RWPE1 (cell line): ENCODE measurements around the gene C1orf35.

Experiments
- CTCF ChIA-PET: fragments of 350-600 bp; sonication (Branson Sonifier 250); formaldehyde crosslinking; extraction: SDS; loops from one replicate; lab custom pipeline; 2021; lab: Yijun Ruan, JAX
- POLR2A ChIA-PET: fragments of 400-600 bp; formaldehyde crosslinking; extraction: SDS; loops from one replicate; lab custom pipeline; 2020; ENCODE audit warnings: antibody characterized with exemption; ENCODE audit not compliant: low non-redundant PET; lab: Yijun Ruan, JAX
- DNase-seq: peaks from one replicate; pipeline ENCODE4 v3.0.0; 2012; ENCODE audit warnings: low spot score
- H3K27ac ChIP-seq: fragments of 450-650 bp; 2 replicates; pipeline ENCODE4 v1.5.1; 2017
- TF ChIP-seq, protein P1 (sequence below): fragments of 450-650 bp; conservative IDR thresholded peaks from 2 replicates; pipeline ENCODE4 v1.5.1; 2017; ENCODE audit warnings: low read depth, mild to moderate bottlenecking

C1orf35 gene

DNA sequence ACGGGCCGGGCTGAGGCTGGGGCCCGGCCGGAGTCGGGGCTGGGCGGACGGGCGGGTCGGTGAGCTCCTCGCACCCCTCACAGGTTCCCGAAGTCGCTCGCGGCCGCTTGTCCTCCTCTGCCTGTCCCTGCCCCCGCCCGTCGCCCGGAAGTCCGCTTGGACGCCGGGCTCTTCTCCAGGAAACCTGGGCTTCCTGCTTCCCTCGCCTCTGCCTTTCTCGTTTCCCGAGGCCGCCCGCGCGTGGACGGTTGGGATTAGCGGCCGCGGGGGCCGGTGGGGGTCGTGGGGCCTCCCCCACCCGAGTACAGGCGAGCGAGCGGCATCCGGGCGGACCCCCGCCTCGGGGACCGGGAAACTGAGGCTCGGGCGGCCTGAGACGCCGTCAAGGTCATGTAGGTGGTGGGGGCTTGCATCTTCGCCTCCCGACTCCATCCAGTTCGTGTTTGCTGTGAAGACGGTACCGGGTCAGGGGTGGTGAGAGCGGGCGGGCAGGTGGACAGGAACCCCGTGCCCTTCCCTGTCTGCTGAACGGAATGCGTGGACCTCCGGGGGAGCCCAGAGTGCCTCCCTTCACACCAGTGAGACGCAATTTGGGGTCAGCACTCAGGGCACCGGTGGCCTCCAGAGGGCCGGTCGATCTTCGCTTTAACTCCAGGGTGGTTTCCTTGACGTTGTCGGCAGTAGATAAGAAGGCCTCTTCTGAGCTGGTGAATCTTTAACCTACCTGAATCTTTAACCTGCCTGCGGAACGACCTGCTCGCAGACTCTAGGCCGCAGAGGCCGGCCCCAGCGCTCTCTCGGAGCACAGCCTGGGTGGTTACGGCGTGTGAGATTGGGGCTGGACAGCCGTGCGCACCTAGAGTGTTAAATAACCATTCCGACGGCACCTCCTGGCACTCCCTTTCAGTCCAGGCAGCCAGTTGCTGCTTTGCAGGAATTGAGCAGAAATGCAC, 19.9 kb downstream of the C1orf35 start:
- H3K27ac ChIP-seq: peak overlapping the region; percentile 85
- POLR2A ChIA-PET: no interaction called here

DNA sequence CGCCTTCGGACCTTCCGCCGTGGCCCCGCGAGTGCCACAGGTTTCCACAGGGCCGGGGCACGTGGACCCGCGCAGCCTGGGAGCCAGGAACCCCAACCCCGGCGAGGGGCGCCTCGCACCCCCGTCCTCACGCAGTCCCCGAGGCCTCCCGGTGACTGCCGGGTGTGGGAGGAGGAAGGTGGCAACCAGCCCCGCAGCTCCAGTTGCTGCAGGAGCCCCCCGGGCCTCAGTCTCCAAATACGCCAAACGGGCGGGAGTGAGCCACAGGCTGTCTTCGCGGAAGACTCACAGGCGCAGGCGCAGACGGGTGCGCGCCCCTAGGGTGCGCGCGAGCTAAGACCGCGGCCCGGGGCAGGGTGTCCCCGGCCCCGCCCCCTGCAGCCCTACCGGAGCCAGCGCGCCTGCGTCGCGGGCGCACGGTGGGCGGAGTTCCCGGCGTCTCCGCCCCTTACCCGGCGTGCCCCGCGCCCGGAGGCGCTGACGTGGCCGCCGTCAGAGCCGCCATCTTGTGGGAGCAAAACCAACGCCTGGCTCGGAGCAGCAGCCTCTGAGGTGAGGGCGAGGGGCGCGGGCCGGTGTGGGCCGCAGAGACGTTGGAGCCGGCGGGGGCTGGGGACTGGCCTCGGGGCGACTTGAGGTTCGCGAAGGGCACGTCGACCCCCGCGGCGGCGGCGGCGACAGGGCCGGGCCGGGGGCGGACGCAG, 20.8 kb downstream of the C1orf35 start, which contains the start of gene ARF1:
Gene ARF1 (plus strand): TSS at position 495 of the 704 bp plus-strand sequence. CDS start 14,407 bp downstream, outside the sequence.
- H3K27ac ChIP-seq: peak within 1 kb of the TSS; percentile 85
- ChIA-PET CTCF (interaction anchor here (0.6 to 0.7 kb wide), 2 partner anchors 83 to 341 kb away, joined by 3 to 4 read pairs; no protein-coding TSS in a partner anchor), POLR2A (interaction anchor here (0.5 to 0.6 kb wide), 2 partner anchors 32 to 45 kb away, joined by 3 read pairs; no protein-coding TSS in a partner anchor)
- TF ChIP-seq, protein P1, sequence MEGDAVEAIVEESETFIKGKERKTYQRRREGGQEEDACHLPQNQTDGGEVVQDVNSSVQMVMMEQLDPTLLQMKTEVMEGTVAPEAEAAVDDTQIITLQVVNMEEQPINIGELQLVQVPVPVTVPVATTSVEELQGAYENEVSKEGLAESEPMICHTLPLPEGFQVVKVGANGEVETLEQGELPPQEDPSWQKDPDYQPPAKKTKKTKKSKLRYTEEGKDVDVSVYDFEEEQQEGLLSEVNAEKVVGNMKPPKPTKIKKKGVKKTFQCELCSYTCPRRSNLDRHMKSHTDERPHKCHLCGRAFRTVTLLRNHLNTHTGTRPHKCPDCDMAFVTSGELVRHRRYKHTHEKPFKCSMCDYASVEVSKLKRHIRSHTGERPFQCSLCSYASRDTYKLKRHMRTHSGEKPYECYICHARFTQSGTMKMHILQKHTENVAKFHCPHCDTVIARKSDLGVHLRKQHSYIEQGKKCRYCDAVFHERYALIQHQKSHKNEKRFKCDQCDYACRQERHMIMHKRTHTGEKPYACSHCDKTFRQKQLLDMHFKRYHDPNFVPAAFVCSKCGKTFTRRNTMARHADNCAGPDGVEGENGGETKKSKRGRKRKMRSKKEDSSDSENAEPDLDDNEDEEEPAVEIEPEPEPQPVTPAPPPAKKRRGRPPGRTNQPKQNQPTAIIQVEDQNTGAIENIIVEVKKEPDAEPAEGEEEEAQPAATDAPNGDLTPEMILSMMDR: no peak
- peak; percentile 95 for DNase-seq

More for the DNA sequence above, 19.9 kb downstream of the C1orf35 start:
- no peak for DNase-seq
- CTCF ChIA-PET: interaction anchor here (0.6 to 0.7 kb wide), 3 partner anchors 84 to 418 kb away, joined by 3 read pairs; no protein-coding TSS in a partner anchor
- TF ChIP-seq, protein P1: no peak

DNA sequence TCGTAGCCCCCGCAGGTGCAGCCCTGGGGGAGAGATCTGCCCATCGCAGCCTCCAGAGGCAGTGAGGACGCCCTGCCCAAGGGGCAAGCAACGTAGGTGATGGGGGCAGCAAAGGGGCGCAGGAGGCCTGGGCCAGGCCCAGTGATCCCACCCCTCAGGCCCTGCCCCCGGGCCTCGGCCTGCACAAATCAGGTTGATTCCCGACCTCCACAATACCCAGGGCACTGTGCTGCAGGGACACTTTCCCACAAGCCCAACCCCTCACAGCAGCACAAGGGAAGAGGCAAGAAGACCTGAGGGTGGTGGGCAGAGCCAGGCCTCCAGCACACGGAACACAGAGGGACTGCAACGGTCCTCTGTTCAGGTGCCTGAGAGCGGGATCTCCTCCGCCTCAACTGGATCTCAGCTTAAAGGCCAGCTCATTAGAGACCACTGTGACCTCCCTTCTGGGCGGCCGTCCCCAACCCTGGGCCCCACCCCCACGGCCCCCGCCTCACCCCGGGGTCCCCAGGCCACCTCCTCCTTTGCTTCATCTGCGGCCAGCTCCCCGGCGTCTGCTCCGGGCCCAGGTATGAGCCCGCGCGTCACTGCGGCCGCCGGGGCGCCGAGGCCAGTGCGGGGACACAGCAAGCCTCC, 21.4 kb downstream of the C1orf35 start:
- no peak for DNase-seq
- H3K27ac ChIP-seq: peak overlapping the region; percentile 85
- POLR2A ChIA-PET: interaction anchor here (0.5 to 0.6 kb wide), 2 partner anchors 33 to 45 kb away, joined by 3 read pairs; no protein-coding TSS in a partner anchor
- CTCF ChIA-PET: interaction anchor here (0.7 kb wide), 1 partner anchor 82 kb away, joined by 4 read pairs; no protein-coding TSS in a partner anchor
- TF ChIP-seq, protein P1: no peak

DNA sequence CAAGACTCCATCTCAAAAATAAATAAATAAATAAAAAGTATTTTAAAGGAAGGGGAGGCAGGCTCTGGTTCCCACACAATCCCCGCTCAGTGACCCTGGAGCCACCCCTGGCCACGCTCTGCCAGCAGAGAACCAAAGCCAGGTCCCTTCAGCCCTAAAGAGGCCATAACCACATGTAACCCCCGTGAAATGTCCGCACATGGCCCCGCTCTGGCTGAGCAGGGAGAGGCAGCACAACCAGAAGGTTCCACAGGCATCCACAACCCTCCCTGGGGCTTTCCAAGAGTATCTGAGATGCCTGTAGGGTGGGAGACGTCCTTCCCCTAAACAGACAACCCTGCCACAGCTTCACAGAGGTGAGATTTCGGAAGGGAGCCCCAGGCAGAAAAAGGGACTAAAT, 22.0 kb downstream of the C1orf35 start:
- TF ChIP-seq, protein P1: no peak
- ChIA-PET CTCF (no interaction called here), POLR2A (no interaction called here)
- peak overlapping the region; percentile 85 for H3K27ac ChIP-seq
- DNase-seq: no peak

DNA sequence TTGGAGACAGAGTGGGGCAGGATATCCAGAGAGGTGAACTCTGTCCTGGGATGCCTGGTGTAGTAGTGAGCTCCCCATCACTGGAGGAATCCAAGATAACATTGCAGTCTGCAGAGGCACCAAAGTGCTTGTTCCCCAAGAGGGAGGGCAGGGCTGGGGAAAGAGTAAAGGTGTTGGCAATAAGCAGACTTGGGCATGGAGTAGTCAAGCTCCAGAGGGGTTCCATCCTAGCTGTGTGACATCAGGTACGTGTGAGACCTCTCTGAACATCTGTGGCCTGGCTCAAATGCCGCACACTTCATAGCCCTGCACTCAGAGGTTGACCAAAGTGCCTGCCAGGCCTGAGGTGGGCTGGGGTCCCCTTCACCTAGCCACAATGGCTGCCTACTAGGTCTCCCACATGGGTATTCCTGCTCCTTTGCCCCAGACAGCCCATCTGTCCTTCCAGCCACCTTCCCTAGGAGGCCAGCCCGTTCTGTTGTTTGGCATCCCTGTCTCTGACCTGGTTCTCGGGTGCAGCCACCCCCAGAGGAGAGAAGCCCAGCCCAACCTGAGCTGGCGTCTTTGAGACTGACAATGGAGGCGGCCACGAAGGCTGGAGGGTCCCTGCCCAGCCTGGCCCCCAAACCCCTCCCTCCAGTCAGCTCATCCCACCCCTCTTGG, 23.4 kb downstream of the C1orf35 start:
- ChIA-PET POLR2A (no interaction called here), CTCF (no interaction called here)
- H3K27ac ChIP-seq: peak overlapping the region; percentile 85
- DNase-seq: no peak
- TF ChIP-seq, protein P1: no peak
